Endodermal cell (in vitro differentiated cells): ENCODE measurements around the gene TRPV6. TPM values are rescaled to one million over a fixed set of nuclear protein-coding genes. Genes with fewer than 3 reads are reported as not detected.

Experiments
- DNase-seq: peaks from one replicate; pipeline ENCODE4 v3.0.0-alpha.2; 2017
- H3K27ac ChIP-seq: 2 replicates; pipeline ENCODE4 v1.5.1; 2013; ENCODE audit warnings: mild to moderate bottlenecking, low read depth, low read length, moderate library complexity
- H3K27me3 ChIP-seq: 2 replicates; pipeline ENCODE4 v1.6.1; 2013; ENCODE audit warnings: mild to moderate bottlenecking, low read length, moderate library complexity; ENCODE audit not compliant: insufficient read depth, control insufficient read depth, poor library complexity, severe bottlenecking
- H3K36me3 ChIP-seq: 2 replicates; pipeline ENCODE4 v1.7.0; 2013; ENCODE audit warnings: mild to moderate bottlenecking, low read length, moderate library complexity; ENCODE audit not compliant: control insufficient read depth, insufficient read depth
- H3K4me1 ChIP-seq: one replicate; pipeline ENCODE4 v1.7.0; 2013; ENCODE audit warnings: low read length; ENCODE audit not compliant: control insufficient read depth, insufficient read depth
- H3K4me3 ChIP-seq: 2 replicates; pipeline ENCODE4 v1.5.1; 2013; ENCODE audit warnings: mild to moderate bottlenecking, low read length, moderate library complexity
- H3K9ac ChIP-seq: 2 replicates; pipeline ENCODE4 v1.6.1; 2013; ENCODE audit warnings: mild to moderate bottlenecking, low read length, moderate library complexity; ENCODE audit not compliant: poor library complexity, severe bottlenecking; ENCODE audit errors: extremely low read depth
- H3K9me3 ChIP-seq: 2 replicates; pipeline ENCODE4 v1.6.1; 2013; ENCODE audit warnings: mild to moderate bottlenecking, low read length, moderate library complexity; ENCODE audit not compliant: control insufficient read depth
- H3K27ac Mint-ChIP-seq: 2 replicates; pipeline ENCODE4 v1.8.0; 2020; ENCODE audit warnings: mixed read lengths
- H3K27me3 Mint-ChIP-seq: 2 replicates; pipeline ENCODE4 v1.8.0; 2021; ENCODE audit warnings: mild to moderate bottlenecking, mixed read lengths; ENCODE audit not compliant: insufficient read depth
- H3K36me3 Mint-ChIP-seq: 2 replicates; pipeline ENCODE4 v1.8.0; 2020; ENCODE audit warnings: low read depth, mixed read lengths
- H3K4me1 Mint-ChIP-seq: 2 replicates; pipeline ENCODE4 v1.8.0; 2020; ENCODE audit warnings: mixed read lengths
- H3K4me3 Mint-ChIP-seq: 2 replicates; pipeline ENCODE4 v1.8.0; 2020; ENCODE audit warnings: mild to moderate bottlenecking, moderate library complexity, mixed read lengths
- H3K9me3 Mint-ChIP-seq: 2 replicates; pipeline ENCODE4 v1.8.0; 2020; ENCODE audit warnings: mild to moderate bottlenecking, mixed read lengths
- CTCF ChIP-seq: fragments of 200-600 bp; sonication (generic); conservative IDR thresholded peaks from 2 replicates; pipeline ENCODE4 v1.5.0; 2021; ENCODE audit warnings: antibody characterized with exemption, mild to moderate bottlenecking
- WGBS, 2 experiments: methylation state at CpG; one replicate each; pipeline versions ENCODE4 v1.1.5 to v1.1.7; 2013; ENCODE audit warnings: missing lambda C conversion rate in 2 of 2, mixed read lengths in 1 of 2; ENCODE audit not compliant: insufficient coverage in 1 of 2, insufficient read length in 1 of 2; 5-methylcytosine and 5-hydroxymethylcytosine counted together
- total RNA-seq, 2 donors: library from RNA; stranded (reverse); fragmentation: NEBNext Ultra II Directional in 1 of 2; extraction: Animal tissue kit (Norgen Biotek cat#: 25700) in 1 of 2; gene quantifications; 2 replicates in 1 of 2; 3 replicates in 1 of 2; pipeline ENCODE4 v1.2.1, GENCODE V29; 2021

Gene TRPV6
- total RNA-seq, 2 donors from 2014 or later = 2.7 to 4.1 TPM

GRCh38 chr7:142914121-142914520 is 28.6 kb upstream of the TRPV6 start:
- TF ChIP-seq CTCF = no peak
- no peak overlapping the region for H3K27ac Mint-ChIP-seq
- Histone ChIP-seq H3K9me3 (no peaks in the 10 kb centered on the region), H3K9ac (no peak overlapping the region), H3K4me1 (no peaks in the 10 kb centered on the region), H3K36me3 (no peaks in the 10 kb centered on the region), H3K27ac (no peak overlapping the region), H3K27me3 (peaks cover 5% of the 10 kb centered on the region), H3K4me3 (no peak overlapping the region)
- DNase-seq = peak; percentile 10
- H3K27me3 Mint-ChIP-seq = peaks cover 18% of the 10 kb centered on the region
- WGBS, 2 experiments = 100% methylated on average over 1 of the region's 1 CpG; no CpG with 5 or more reads in 1 of the 2 experiments
- H3K36me3 Mint-ChIP-seq = no peaks in the 10 kb centered on the region
- no peaks in the 10 kb centered on the region for H3K9me3 Mint-ChIP-seq
- no peak overlapping the region for H3K4me3 Mint-ChIP-seq
- H3K4me1 Mint-ChIP-seq = peaks cover 2% of the 10 kb centered on the region

DNA sequence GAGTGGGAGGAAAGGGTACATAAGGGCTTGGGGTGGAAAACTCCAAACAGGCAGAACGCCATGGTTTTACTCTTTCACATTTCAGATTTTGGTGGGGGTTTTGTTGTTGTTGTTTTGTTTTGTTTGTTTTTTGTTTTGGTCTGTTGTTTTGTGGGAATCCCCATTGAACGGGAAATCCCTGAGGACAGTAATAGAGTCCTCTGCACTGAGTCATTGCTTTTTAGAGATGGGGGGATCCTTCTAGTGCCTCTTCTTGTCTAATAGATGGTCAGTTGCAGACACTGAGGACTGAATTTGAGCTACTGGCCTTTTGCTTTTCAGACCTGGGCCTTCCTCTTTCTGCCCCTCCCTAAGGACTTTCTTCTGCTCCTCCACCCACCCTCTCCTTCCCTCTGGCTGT is 28.0 kb upstream of the TRPV6 start:
- Mint-ChIP-seq H3K27me3 (peaks cover 20% of the 10 kb centered on the region), H3K4me3 (no peak overlapping the region), H3K36me3 (no peaks in the 10 kb centered on the region), H3K4me1 (peaks cover 2% of the 10 kb centered on the region), H3K9me3 (no peaks in the 10 kb centered on the region), H3K27ac (no peak overlapping the region)
- no peaks in the 10 kb centered on the region for H3K4me1 ChIP-seq
- no peaks in the 10 kb centered on the region for H3K36me3 ChIP-seq
- peak; percentile 1 for DNase-seq
- 93 to 100% methylated on average over 1 to 2 of the region's 2 CpGs for WGBS, 2 experiments
- no peak overlapping the region for H3K9ac ChIP-seq
- TF ChIP-seq CTCF = no peak
- H3K27me3 ChIP-seq = peaks cover 5% of the 10 kb centered on the region
- no peaks in the 10 kb centered on the region for H3K9me3 ChIP-seq
- no peak overlapping the region for H3K27ac ChIP-seq
- H3K4me3 ChIP-seq = no peak overlapping the region

- H3K27ac Mint-ChIP-seq = no peak overlapping the region
- no peak overlapping the region for H3K4me3 Mint-ChIP-seq
- no peaks in the 10 kb centered on the region for H3K9me3 Mint-ChIP-seq
- Histone ChIP-seq H3K27ac (no peak overlapping the region), H3K9ac (no peak overlapping the region), H3K27me3 (peaks cover 5% of the 10 kb centered on the region), H3K36me3 (no peaks in the 10 kb centered on the region), H3K4me3 (no peak overlapping the region), H3K4me1 (no peaks in the 10 kb centered on the region), H3K9me3 (no peaks in the 10 kb centered on the region)
- DNase-seq = peak; percentile 2
- peaks cover 18% of the 10 kb centered on the region for H3K27me3 Mint-ChIP-seq
- peaks cover 2% of the 10 kb centered on the region for H3K4me1 Mint-ChIP-seq
- TF ChIP-seq CTCF = no peak
- H3K36me3 Mint-ChIP-seq = no peaks in the 10 kb centered on the region
- WGBS, 2 experiments = 87 to 92% methylated on average over 3 of the region's 3 CpGs
Measured at GRCh38 chr7:142913051-142913450, 27.5 kb upstream of the TRPV6 start.
